A673 (cell line): ENCODE data around the gene TEX101. TPM values are rescaled to one million over a fixed set of nuclear protein-coding genes. Genes with fewer than 3 reads are reported as not detected.

Source experiments
- BruUV-seq: library from RNA; stranded (reverse); fragments of 400-500 nt; replicated peaks from 2 replicates; lab custom pipeline; 2021; lab: Mats Ljungman, UMichigan
- CTCF ChIA-PET: fragments of 300-600 bp; sonication (Branson Sonifier 250); formaldehyde crosslinking; loops from one replicate; lab custom pipeline; 2022; ENCODE audit warnings: antibody characterized with exemption; lab: Charles Lee
- POLR2A ChIA-PET: fragments of 300-600 bp; sonication (Branson Sonifier 250); formaldehyde crosslinking; loops from one replicate; lab custom pipeline; 2022; ENCODE audit warnings: antibody characterized with exemption; ENCODE audit not compliant: low non-redundant PET; lab: Charles Lee
- DNase-seq: peaks from one replicate; pipeline ENCODE4 v3.0.0-alpha.2; 2015; ENCODE audit warnings: low spot score
- H3K27ac ChIP-seq: fragments of 200-600 bp; sonication (generic); 2 replicates; pipeline ENCODE4 v1.5.1; 2016; ENCODE audit warnings: mixed run types, low read depth, mild to moderate bottlenecking, mixed read lengths, antibody characterized with exemption, low read length; ENCODE audit not compliant: poor library complexity, severe bottlenecking
- H3K27me3 ChIP-seq: fragments of 200-600 bp; sonication (generic); replicated peaks from 2 replicates; pipeline ENCODE4 v1.6.1; 2017; ENCODE audit warnings: mixed run types, low read depth, mild to moderate bottlenecking, mixed read lengths, antibody characterized with exemption, low read length; ENCODE audit not compliant: insufficient read depth, poor library complexity
- H3K36me3 ChIP-seq: fragments of 200-600 bp; sonication (generic); 2 replicates; pipeline ENCODE4 v1.6.1; 2016; ENCODE audit warnings: mixed run types, mild to moderate bottlenecking, mixed read lengths, antibody characterized with exemption, low read length; ENCODE audit not compliant: insufficient read depth, poor library complexity, severe bottlenecking
- H3K4me1 ChIP-seq: fragments of 200-600 bp; sonication (generic); 2 replicates; pipeline ENCODE4 v1.6.1; 2017; ENCODE audit warnings: mixed run types, mild to moderate bottlenecking, mixed read lengths, antibody characterized with exemption, low read length; ENCODE audit not compliant: insufficient read depth, poor library complexity, severe bottlenecking
- H3K4me3 ChIP-seq: fragments of 200-600 bp; sonication (generic); 2 replicates; pipeline ENCODE4 v1.5.1; 2016; ENCODE audit warnings: low read depth, mixed run types, mild to moderate bottlenecking, mixed read lengths, low read length; ENCODE audit not compliant: poor library complexity, severe bottlenecking
- H3K9me3 ChIP-seq: fragments of 200-600 bp; sonication (generic); 2 replicates; pipeline ENCODE4 v1.6.1; 2016; ENCODE audit warnings: mixed run types, low read depth, mild to moderate bottlenecking, mixed read lengths, antibody characterized with exemption, low read length; ENCODE audit not compliant: poor library complexity, severe bottlenecking
- EZH2 ChIP-seq: fragments of 200-600 bp; sonication (generic); IDR thresholded peaks from 2 replicates; pipeline ENCODE4 v1.6.1; 2017; ENCODE audit warnings: borderline replicate concordance, low read depth, mild to moderate bottlenecking, mixed read lengths, antibody characterized with exemption, low read length; ENCODE audit not compliant: poor library complexity, severe bottlenecking
- intact Hi-C: fragments of 100-400 bp; cut with micrococcal nuclease; formaldehyde crosslinking; loops from one replicate; pipeline ENCODE4 v1.10.0; 2022; ENCODE audit not compliant: unreplicated experiment
- total RNA-seq: library from RNA; stranded (reverse); gene quantifications from 2 replicates; pipeline ENCODE4 v1.2.3, GENCODE V29; 2021
- TF ChIP-seq, protein P1 (sequence below): fragments of 300-800, 200-600 bp; sonication (generic); conservative IDR thresholded peaks from 2 replicates; pipeline ENCODE4 v1.5.1; 2017; ENCODE audit warnings: low read depth, mild to moderate bottlenecking, antibody characterized with exemption, low read length, moderate library complexity, mixed read lengths

The TEX101 gene
- total RNA-seq, 1 experiment from 2014 or later = not detected

- Histone ChIP-seq H3K27ac (no peak overlapping the region), H3K4me1 (no peaks in the 10 kb centered on the region), H3K27me3 (no peaks in the 10 kb centered on the region), H3K4me3 (no peak overlapping the region), H3K9me3 (no peaks in the 10 kb centered on the region), H3K36me3 (no peaks in the 10 kb centered on the region)
- no TSS peak for BruUV-seq
- no peak for DNase-seq
- no peak for TF ChIP-seq EZH2
- TF ChIP-seq, protein P1, sequence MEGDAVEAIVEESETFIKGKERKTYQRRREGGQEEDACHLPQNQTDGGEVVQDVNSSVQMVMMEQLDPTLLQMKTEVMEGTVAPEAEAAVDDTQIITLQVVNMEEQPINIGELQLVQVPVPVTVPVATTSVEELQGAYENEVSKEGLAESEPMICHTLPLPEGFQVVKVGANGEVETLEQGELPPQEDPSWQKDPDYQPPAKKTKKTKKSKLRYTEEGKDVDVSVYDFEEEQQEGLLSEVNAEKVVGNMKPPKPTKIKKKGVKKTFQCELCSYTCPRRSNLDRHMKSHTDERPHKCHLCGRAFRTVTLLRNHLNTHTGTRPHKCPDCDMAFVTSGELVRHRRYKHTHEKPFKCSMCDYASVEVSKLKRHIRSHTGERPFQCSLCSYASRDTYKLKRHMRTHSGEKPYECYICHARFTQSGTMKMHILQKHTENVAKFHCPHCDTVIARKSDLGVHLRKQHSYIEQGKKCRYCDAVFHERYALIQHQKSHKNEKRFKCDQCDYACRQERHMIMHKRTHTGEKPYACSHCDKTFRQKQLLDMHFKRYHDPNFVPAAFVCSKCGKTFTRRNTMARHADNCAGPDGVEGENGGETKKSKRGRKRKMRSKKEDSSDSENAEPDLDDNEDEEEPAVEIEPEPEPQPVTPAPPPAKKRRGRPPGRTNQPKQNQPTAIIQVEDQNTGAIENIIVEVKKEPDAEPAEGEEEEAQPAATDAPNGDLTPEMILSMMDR = no peak
- ChIA-PET CTCF (no interaction called here), POLR2A (no interaction called here)
- intact Hi-C loops = no loop called here
Measured at GRCh38 chr19:43460362-43461016, 45.8 kb downstream of the TEX101 start.

DNA sequence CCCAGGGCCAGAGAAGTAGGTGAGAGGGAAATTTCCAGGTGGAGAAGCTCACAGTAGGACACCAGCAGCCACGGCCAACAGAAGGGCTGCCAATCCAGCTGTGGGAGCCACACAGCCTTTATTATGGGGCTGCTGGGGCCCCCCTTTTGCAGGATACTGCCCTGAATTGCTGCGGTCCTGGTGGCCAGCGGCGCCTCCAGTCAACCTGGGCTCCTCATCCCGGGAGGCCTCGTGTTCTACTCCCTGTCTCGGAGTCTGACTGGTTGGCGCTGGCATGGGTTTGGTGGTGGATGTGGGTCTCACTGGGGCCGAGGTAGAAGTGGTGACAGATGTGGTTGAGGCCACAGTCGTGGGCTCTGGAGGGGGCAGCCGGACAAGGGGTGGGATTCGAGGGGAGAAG, 46.6 kb downstream of the TEX101 start:
- TF ChIP-seq, protein P1 = no peak
- no peak for TF ChIP-seq EZH2
- no peak overlapping the region for H3K27ac ChIP-seq
- POLR2A ChIA-PET = no interaction called here
- intact Hi-C loops = no loop called here
- CTCF ChIA-PET = interaction anchor here (0.6 kb wide), 1 partner anchor 75 kb away, joined by 3 read pairs; no protein-coding TSS in a partner anchor
- no TSS peak for BruUV-seq
- no peaks in the 10 kb centered on the region for H3K36me3 ChIP-seq
- no peaks in the 10 kb centered on the region for H3K27me3 ChIP-seq
- no peak for DNase-seq
- H3K4me3 ChIP-seq = no peak overlapping the region
- no peaks in the 10 kb centered on the region for H3K9me3 ChIP-seq
- no peaks in the 10 kb centered on the region for H3K4me1 ChIP-seq

DNA sequence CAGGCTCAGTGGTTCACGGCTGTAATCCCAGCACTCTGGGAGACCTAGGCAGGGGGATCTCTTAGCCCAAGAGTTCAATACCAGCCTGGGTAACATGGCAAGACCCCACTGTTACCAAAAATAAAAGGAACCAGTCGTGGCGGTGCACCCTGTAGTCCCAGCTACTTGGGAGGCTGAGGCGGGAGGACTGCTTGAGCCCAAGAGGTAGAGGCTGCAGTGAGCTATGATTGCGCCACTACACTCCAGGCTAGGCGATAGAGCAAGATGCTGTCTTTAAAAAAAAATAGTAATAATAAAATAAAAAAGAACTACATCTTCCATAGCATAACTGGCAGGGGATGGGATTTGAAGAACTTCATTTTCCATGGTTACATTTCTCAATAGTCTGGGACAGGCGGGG, 47.7 kb downstream of the TEX101 start:
- Histone ChIP-seq H3K9me3 (no peaks in the 10 kb centered on the region), H3K27ac (no peak overlapping the region), H3K27me3 (no peaks in the 10 kb centered on the region), H3K36me3 (no peaks in the 10 kb centered on the region), H3K4me3 (no peak overlapping the region), H3K4me1 (no peaks in the 10 kb centered on the region)
- no peak for DNase-seq
- TF ChIP-seq, protein P1 = no peak
- no peak for TF ChIP-seq EZH2
- CTCF ChIA-PET = no interaction called here
- intact Hi-C loops = no loop called here
- no TSS peak for BruUV-seq
- POLR2A ChIA-PET = no interaction called here
